HG02870 (cell line): Measurements from ENCODE around the gene PLCL1.
"Not testable (repeated sequence)": the region's sequence is repeated elsewhere in the genome, so short reads cannot be mapped to it uniquely, and the experiment has no call there.

ENCODE experiments used
- ATAC-seq: cut with Tn5 transposase; IDR thresholded peaks from one replicate; pipeline ENCODE4 v1.9.1; 2021; ENCODE audit warnings: mild to moderate bottlenecking, moderate library complexity; ENCODE audit not compliant: unreplicated experiment

The PLCL1 gene

GRCh38 chr2:198157314-198157713, 352.9 kb downstream of the PLCL1 start:
- no peak for ATAC-seq

GRCh38 chr2:198161151-198161550, 356.8 kb downstream of the PLCL1 start:
- ATAC-seq = no peak

GRCh38 chr2:198162276-198162675, 357.9 kb downstream of the PLCL1 start:
- no peak for ATAC-seq

- ATAC-seq = no peak
These were observed 360.4 kb downstream of the PLCL1 start for GRCh38 chr2:198164843-198165242.

GRCh38 chr2:198165289-198165688, 360.9 kb downstream of the PLCL1 start:
- no peak for ATAC-seq

GRCh38 chr2:198167346-198167745, 363.0 kb downstream of the PLCL1 start:
- no peak for ATAC-seq

GRCh38 chr2:198168651-198169050, 364.3 kb downstream of the PLCL1 start:
- no peak for ATAC-seq

- ATAC-seq = no peak
These were observed 368.8 kb downstream of the PLCL1 start for GRCh38 chr2:198173242-198173641.

- no peak for ATAC-seq
These were observed 369.5 kb downstream of the PLCL1 start for GRCh38 chr2:198173864-198174263.

- no peak for ATAC-seq
These were observed 370.9 kb downstream of the PLCL1 start for GRCh38 chr2:198175271-198175670.

GRCh38 chr2:198177040-198177439, 372.6 kb downstream of the PLCL1 start:
- no peak for ATAC-seq

GRCh38 chr2:198178766-198179165, 374.4 kb downstream of the PLCL1 start:
- no peak for ATAC-seq

GRCh38 chr2:198186257-198186656, 381.9 kb downstream of the PLCL1 start:
- no peak for ATAC-seq

- no peak for ATAC-seq
These were observed 383.4 kb downstream of the PLCL1 start for GRCh38 chr2:198187841-198188240.

- no peak for ATAC-seq
These were observed 384.6 kb downstream of the PLCL1 start for GRCh38 chr2:198188982-198189381.

GRCh38 chr2:198191651-198192050, 387.3 kb downstream of the PLCL1 start:
- no peak for ATAC-seq

GRCh38 chr2:198196556-198196955, 392.2 kb downstream of the PLCL1 start:
- ATAC-seq = not testable (repeated sequence)
